Astrocyte (in vitro differentiated cells and primary cell): ENCODE data around the gene ADCY5. TPM values are rescaled to one million over a fixed set of nuclear protein-coding genes. Genes with fewer than 3 reads are reported as not detected.

ENCODE experiments used
- DNase-seq: peaks from one replicate; pipeline ENCODE4 v3.0.0-alpha.2; 2010; ENCODE audit warnings: low read depth
- FAIRE-seq: peaks from 2 replicates; lab custom pipeline; 2011; peaks lifted over from hg19 to GRCh38; lab: Jason Lieb, UNC
- H2AFZ ChIP-seq: 2 replicates; pipeline ENCODE4 v1.6.0; 2012; ENCODE audit warnings: low read depth, low read length, inconsistent platforms
- H3K27ac ChIP-seq: 2 replicates; pipeline ENCODE4 v1.5.1; 2011; ENCODE audit warnings: low read depth, low read length, inconsistent platforms
- H3K27me3 ChIP-seq: 2 replicates; pipeline ENCODE4 v1.6.0; 2011; ENCODE audit warnings: low read length, inconsistent platforms; ENCODE audit not compliant: insufficient read depth
- H3K36me3 ChIP-seq: 2 replicates; pipeline ENCODE4 v1.5.1; 2011; ENCODE audit warnings: low read length, inconsistent platforms; ENCODE audit not compliant: insufficient read depth
- H3K4me1 ChIP-seq: 2 replicates; pipeline ENCODE4 v1.5.1; 2011; ENCODE audit warnings: low read length, inconsistent platforms; ENCODE audit not compliant: insufficient read depth
- H3K4me2 ChIP-seq: 2 replicates; pipeline ENCODE4 v1.6.0; 2012; ENCODE audit warnings: low read length, inconsistent platforms
- H3K4me3 ChIP-seq: 2 replicates; pipeline ENCODE4 v1.5.1; 2011; ENCODE audit warnings: low read depth, mild to moderate bottlenecking, low read length, inconsistent platforms; ENCODE audit not compliant: insufficient read depth
- H3K79me2 ChIP-seq: 2 replicates; pipeline ENCODE4 v1.6.0; 2012; ENCODE audit warnings: mild to moderate bottlenecking, low read length, inconsistent platforms; ENCODE audit not compliant: insufficient read depth
- H3K9ac ChIP-seq: 2 replicates; pipeline ENCODE4 v1.6.0; 2012; ENCODE audit warnings: mild to moderate bottlenecking, low read length, inconsistent platforms
- H3K9me3 ChIP-seq: 2 replicates; pipeline ENCODE4 v1.5.1; 2012; ENCODE audit warnings: low read depth, mild to moderate bottlenecking, low read length, inconsistent platforms; ENCODE audit not compliant: insufficient read depth
- H4K20me1 ChIP-seq: 2 replicates; pipeline ENCODE4 v1.6.0; 2012; ENCODE audit warnings: low read length, inconsistent platforms; ENCODE audit not compliant: insufficient read depth
- H3K27ac Mint-ChIP-seq: one replicate; pipeline ENCODE4 v1.8.0; 2021; ENCODE audit warnings: mild to moderate bottlenecking, mixed read lengths; ENCODE audit not compliant: unreplicated experiment
- H3K27me3 Mint-ChIP-seq: one replicate; pipeline ENCODE4 v1.8.0; 2021; ENCODE audit warnings: low read depth, mixed read lengths; ENCODE audit not compliant: unreplicated experiment
- H3K36me3 Mint-ChIP-seq: one replicate; pipeline ENCODE4 v1.8.0; 2021; ENCODE audit warnings: low read depth, mixed read lengths; ENCODE audit not compliant: unreplicated experiment
- H3K4me1 Mint-ChIP-seq: one replicate; pipeline ENCODE4 v1.8.0; 2021; ENCODE audit warnings: low read depth, mixed read lengths; ENCODE audit not compliant: unreplicated experiment
- H3K4me3 Mint-ChIP-seq: one replicate; pipeline ENCODE4 v1.8.0; 2021; ENCODE audit warnings: mild to moderate bottlenecking, moderate library complexity, mixed read lengths; ENCODE audit not compliant: unreplicated experiment
- H3K9me3 Mint-ChIP-seq: one replicate; pipeline ENCODE4 v1.8.0; 2021; ENCODE audit warnings: mild to moderate bottlenecking, mixed read lengths; ENCODE audit not compliant: unreplicated experiment
- EZH2 ChIP-seq: IDR thresholded peaks from 2 replicates; pipeline ENCODE4 v1.6.1; 2012; ENCODE audit warnings: mild to moderate bottlenecking, low read length, inconsistent platforms; ENCODE audit not compliant: insufficient read depth
- total RNA-seq: library from RNA; stranded (reverse); gene quantifications from 2 replicates; pipeline ENCODE4 v1.2.1, GENCODE V29; 2021
- TF ChIP-seq, protein P1 (sequence below): IDR thresholded peaks from 2 replicates; pipeline ENCODE4 v1.5.1; 2011; ENCODE audit warnings: low read depth, mild to moderate bottlenecking, inconsistent platforms, low read length, moderate library complexity; ENCODE audit not compliant: insufficient read depth

ADCY5 gene
- total RNA-seq, 1 donor from 2014 or later: 1.2 TPM

DNA sequence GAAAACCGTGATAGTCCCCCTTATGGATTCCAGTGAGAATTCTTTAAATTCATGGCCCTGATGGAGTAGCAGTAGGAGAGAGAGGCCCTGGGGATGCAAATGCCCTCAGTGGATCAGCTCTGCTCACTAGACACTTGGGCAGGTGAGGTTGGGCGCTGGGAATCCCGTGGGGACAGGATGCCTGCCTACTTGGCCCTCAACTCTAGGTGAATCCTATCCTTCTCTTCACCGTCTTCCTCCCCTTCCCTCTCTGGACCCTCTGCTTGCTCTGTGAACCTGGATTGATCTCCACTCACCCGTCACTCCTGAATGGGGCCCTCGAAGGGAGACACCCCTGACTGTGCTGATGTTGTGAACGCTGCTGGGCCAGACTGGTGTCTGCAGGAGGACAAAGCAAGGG is 169.8 kb downstream of the ADCY5 start:
- no peaks in the 10 kb centered on the region for H4K20me1 ChIP-seq
- H3K79me2 ChIP-seq: no peaks in the 10 kb centered on the region
- H3K9me3 ChIP-seq: no peaks in the 10 kb centered on the region
- no peaks in the 10 kb centered on the region for H3K4me1 ChIP-seq
- peaks cover 7% of the 10 kb centered on the region for H3K4me1 Mint-ChIP-seq
- FAIRE-seq: no peak
- no peaks in the 10 kb centered on the region for H3K36me3 ChIP-seq
- no peak for DNase-seq
- no peak overlapping the region for H3K4me3 Mint-ChIP-seq
- H3K27me3 Mint-ChIP-seq: peaks cover 22% of the 10 kb centered on the region
- TF ChIP-seq, protein P1, sequence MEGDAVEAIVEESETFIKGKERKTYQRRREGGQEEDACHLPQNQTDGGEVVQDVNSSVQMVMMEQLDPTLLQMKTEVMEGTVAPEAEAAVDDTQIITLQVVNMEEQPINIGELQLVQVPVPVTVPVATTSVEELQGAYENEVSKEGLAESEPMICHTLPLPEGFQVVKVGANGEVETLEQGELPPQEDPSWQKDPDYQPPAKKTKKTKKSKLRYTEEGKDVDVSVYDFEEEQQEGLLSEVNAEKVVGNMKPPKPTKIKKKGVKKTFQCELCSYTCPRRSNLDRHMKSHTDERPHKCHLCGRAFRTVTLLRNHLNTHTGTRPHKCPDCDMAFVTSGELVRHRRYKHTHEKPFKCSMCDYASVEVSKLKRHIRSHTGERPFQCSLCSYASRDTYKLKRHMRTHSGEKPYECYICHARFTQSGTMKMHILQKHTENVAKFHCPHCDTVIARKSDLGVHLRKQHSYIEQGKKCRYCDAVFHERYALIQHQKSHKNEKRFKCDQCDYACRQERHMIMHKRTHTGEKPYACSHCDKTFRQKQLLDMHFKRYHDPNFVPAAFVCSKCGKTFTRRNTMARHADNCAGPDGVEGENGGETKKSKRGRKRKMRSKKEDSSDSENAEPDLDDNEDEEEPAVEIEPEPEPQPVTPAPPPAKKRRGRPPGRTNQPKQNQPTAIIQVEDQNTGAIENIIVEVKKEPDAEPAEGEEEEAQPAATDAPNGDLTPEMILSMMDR: no peak
- TF ChIP-seq EZH2: no peak
- H3K9me3 Mint-ChIP-seq: no peaks in the 10 kb centered on the region
- H3K4me2 ChIP-seq: no peak overlapping the region
- no peak overlapping the region for H3K27ac Mint-ChIP-seq
- peaks cover 11% of the 10 kb centered on the region for H3K36me3 Mint-ChIP-seq
- no peaks in the 10 kb centered on the region for H3K27me3 ChIP-seq
- H2AFZ ChIP-seq: no peak overlapping the region
- no peak overlapping the region for H3K27ac ChIP-seq
- H3K4me3 ChIP-seq: no peak overlapping the region
- H3K9ac ChIP-seq: no peak overlapping the region

DNA sequence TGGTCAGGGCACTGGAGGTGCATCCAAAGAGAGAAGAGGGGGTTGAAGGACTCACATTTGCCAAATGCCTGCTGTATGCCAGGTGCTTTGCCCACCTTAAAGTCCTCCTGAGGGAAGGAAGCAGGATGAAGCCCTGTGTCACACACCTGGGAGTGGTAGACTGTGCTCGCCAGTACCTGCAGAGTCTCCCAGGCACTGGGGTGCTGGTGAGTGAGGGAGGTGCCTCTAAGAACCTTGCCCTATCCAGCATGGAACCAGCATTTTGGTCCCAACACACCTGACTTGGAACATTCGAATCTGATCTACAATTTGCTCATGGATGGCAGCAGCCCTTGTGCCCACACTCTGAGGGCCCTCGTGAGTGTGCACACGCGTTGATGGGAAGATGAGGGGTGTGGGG is 170.4 kb downstream of the ADCY5 start:
- H3K36me3 Mint-ChIP-seq: peaks cover 11% of the 10 kb centered on the region
- H3K36me3 ChIP-seq: no peaks in the 10 kb centered on the region
- H3K79me2 ChIP-seq: no peaks in the 10 kb centered on the region
- no peak overlapping the region for H2AFZ ChIP-seq
- DNase-seq (no peak), FAIRE-seq (no peak)
- no peak overlapping the region for H3K9ac ChIP-seq
- no peak overlapping the region for H3K4me2 ChIP-seq
- TF ChIP-seq, protein P1: no peak
- no peak for TF ChIP-seq EZH2
- no peaks in the 10 kb centered on the region for H3K27me3 ChIP-seq
- no peak overlapping the region for H3K4me3 Mint-ChIP-seq
- no peaks in the 10 kb centered on the region for H4K20me1 ChIP-seq
- H3K27me3 Mint-ChIP-seq: peaks cover 22% of the 10 kb centered on the region
- H3K27ac Mint-ChIP-seq: no peak overlapping the region
- no peaks in the 10 kb centered on the region for H3K9me3 ChIP-seq
- peaks cover 2% of the 10 kb centered on the region for H3K4me1 ChIP-seq
- H3K4me3 ChIP-seq: no peak overlapping the region
- no peaks in the 10 kb centered on the region for H3K9me3 Mint-ChIP-seq
- H3K4me1 Mint-ChIP-seq: peaks cover 12% of the 10 kb centered on the region
- H3K27ac ChIP-seq: no peak overlapping the region

DNA sequence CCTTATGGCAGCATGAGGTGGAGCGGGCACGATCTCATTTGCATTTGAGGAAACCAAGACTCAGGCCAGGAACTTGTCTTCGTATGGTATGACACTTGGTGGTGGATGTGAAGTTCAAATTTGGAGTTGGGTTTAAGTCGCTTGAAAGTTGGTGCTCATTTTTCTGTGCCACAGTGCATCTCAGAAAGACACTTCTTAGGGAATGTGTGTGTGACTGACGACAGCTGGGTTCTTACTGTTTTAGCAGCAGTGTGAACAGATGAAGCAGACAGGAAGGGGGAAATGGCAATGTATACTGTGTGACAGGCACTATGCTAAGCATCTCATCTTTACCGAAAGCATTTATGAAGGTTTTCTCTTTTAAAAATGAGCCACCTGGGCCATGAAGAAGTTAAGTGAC is 171.8 kb downstream of the ADCY5 start:
- H3K36me3 Mint-ChIP-seq: peaks cover 11% of the 10 kb centered on the region
- H3K9me3 Mint-ChIP-seq: no peaks in the 10 kb centered on the region
- Histone ChIP-seq H3K4me2 (no peak overlapping the region), H3K4me3 (no peak overlapping the region), H3K9me3 (no peaks in the 10 kb centered on the region), H3K36me3 (no peaks in the 10 kb centered on the region), H4K20me1 (no peaks in the 10 kb centered on the region), H3K9ac (no peak overlapping the region), H2AFZ (no peak overlapping the region), H3K27ac (no peak overlapping the region), H3K27me3 (no peaks in the 10 kb centered on the region), H3K4me1 (peaks cover 8% of the 10 kb centered on the region), H3K79me2 (no peaks in the 10 kb centered on the region)
- peaks cover 20% of the 10 kb centered on the region for H3K4me1 Mint-ChIP-seq
- DNase-seq (no peak), FAIRE-seq (no peak)
- no peak overlapping the region for H3K27ac Mint-ChIP-seq
- peaks cover 22% of the 10 kb centered on the region for H3K27me3 Mint-ChIP-seq
- H3K4me3 Mint-ChIP-seq: no peak overlapping the region
- TF ChIP-seq EZH2: no peak
- TF ChIP-seq, protein P1: no peak
